Endodermal cell (in vitro differentiated cells): Measurements from ENCODE around the gene RGL1. TPM values are rescaled to one million over a fixed set of nuclear protein-coding genes. Genes with fewer than 3 reads are reported as not detected.

ENCODE experiments used
- DNase-seq: peaks from one replicate; pipeline ENCODE4 v3.0.0-alpha.2; 2017
- H3K27ac ChIP-seq: 2 replicates; pipeline ENCODE4 v1.5.1; 2013; ENCODE audit warnings: mild to moderate bottlenecking, low read depth, low read length, moderate library complexity
- H3K27me3 ChIP-seq: 2 replicates; pipeline ENCODE4 v1.6.1; 2013; ENCODE audit warnings: mild to moderate bottlenecking, low read length, moderate library complexity; ENCODE audit not compliant: insufficient read depth, control insufficient read depth, poor library complexity, severe bottlenecking
- H3K36me3 ChIP-seq: 2 replicates; pipeline ENCODE4 v1.7.0; 2013; ENCODE audit warnings: mild to moderate bottlenecking, low read length, moderate library complexity; ENCODE audit not compliant: control insufficient read depth, insufficient read depth
- H3K4me1 ChIP-seq: one replicate; pipeline ENCODE4 v1.7.0; 2013; ENCODE audit warnings: low read length; ENCODE audit not compliant: control insufficient read depth, insufficient read depth
- H3K4me3 ChIP-seq: 2 replicates; pipeline ENCODE4 v1.5.1; 2013; ENCODE audit warnings: mild to moderate bottlenecking, low read length, moderate library complexity
- H3K9ac ChIP-seq: 2 replicates; pipeline ENCODE4 v1.6.1; 2013; ENCODE audit warnings: mild to moderate bottlenecking, low read length, moderate library complexity; ENCODE audit not compliant: poor library complexity, severe bottlenecking; ENCODE audit errors: extremely low read depth
- H3K9me3 ChIP-seq: 2 replicates; pipeline ENCODE4 v1.6.1; 2013; ENCODE audit warnings: mild to moderate bottlenecking, low read length, moderate library complexity; ENCODE audit not compliant: control insufficient read depth
- H3K27ac Mint-ChIP-seq: 2 replicates; pipeline ENCODE4 v1.8.0; 2020; ENCODE audit warnings: mixed read lengths
- H3K27me3 Mint-ChIP-seq: 2 replicates; pipeline ENCODE4 v1.8.0; 2021; ENCODE audit warnings: mild to moderate bottlenecking, mixed read lengths; ENCODE audit not compliant: insufficient read depth
- H3K36me3 Mint-ChIP-seq: 2 replicates; pipeline ENCODE4 v1.8.0; 2020; ENCODE audit warnings: low read depth, mixed read lengths
- H3K4me1 Mint-ChIP-seq: 2 replicates; pipeline ENCODE4 v1.8.0; 2020; ENCODE audit warnings: mixed read lengths
- H3K4me3 Mint-ChIP-seq: 2 replicates; pipeline ENCODE4 v1.8.0; 2020; ENCODE audit warnings: mild to moderate bottlenecking, moderate library complexity, mixed read lengths
- H3K9me3 Mint-ChIP-seq: 2 replicates; pipeline ENCODE4 v1.8.0; 2020; ENCODE audit warnings: mild to moderate bottlenecking, mixed read lengths
- WGBS, 2 experiments: methylation state at CpG; one replicate each; pipeline versions ENCODE4 v1.1.5 to v1.1.7; 2013; ENCODE audit warnings: missing lambda C conversion rate in 2 of 2, mixed read lengths in 1 of 2; ENCODE audit not compliant: insufficient coverage in 1 of 2, insufficient read length in 1 of 2; 5-methylcytosine and 5-hydroxymethylcytosine counted together
- total RNA-seq, 2 donors: library from RNA; stranded (reverse); fragmentation: NEBNext Ultra II Directional in 1 of 2; extraction: Animal tissue kit (Norgen Biotek cat#: 25700) in 1 of 2; gene quantifications; 2 replicates in 1 of 2; 3 replicates in 1 of 2; pipeline ENCODE4 v1.2.1, GENCODE V29; 2021
- TF ChIP-seq, protein P1 (sequence below): fragments of 200-600 bp; sonication (generic); conservative IDR thresholded peaks from 2 replicates; pipeline ENCODE4 v1.5.0; 2021; ENCODE audit warnings: antibody characterized with exemption, mild to moderate bottlenecking

Gene RGL1
- total RNA-seq, 2 donors from 2014 or later: 0.15 to 2.6 TPM

DNA sequence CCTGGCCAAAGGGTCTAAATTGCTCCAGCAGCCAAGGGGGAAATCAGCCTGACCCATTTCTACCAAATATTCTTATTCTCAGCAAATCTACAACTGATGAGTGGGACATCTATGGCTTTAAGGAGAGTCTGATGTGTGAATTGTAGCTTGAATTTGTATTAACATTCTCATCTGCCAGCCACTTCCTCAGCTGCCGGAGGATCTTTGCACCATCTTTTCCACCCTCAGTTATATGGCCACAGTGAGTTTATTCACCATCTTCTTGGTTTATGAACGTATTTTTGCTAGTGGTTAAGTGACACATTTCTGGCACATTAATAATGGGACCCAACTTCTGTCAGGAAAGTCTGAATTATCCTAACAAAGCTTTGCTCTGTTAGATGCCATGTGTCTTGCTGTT lies 163.0 kb downstream of the RGL1 start:
- H3K27ac ChIP-seq: no peak overlapping the region
- H3K27me3 ChIP-seq: no peaks in the 10 kb centered on the region
- Mint-ChIP-seq H3K27ac (no peak overlapping the region), H3K4me3 (no peak overlapping the region), H3K9me3 (no peaks in the 10 kb centered on the region), H3K27me3 (no peaks in the 10 kb centered on the region), H3K4me1 (no peaks in the 10 kb centered on the region), H3K36me3 (peaks cover under 1% of the 10 kb centered on the region)
- 96 to 100% methylated on average over 1 to 2 of the region's 2 CpGs for WGBS, 2 experiments
- H3K4me3 ChIP-seq: no peak overlapping the region
- H3K9ac ChIP-seq: no peak overlapping the region
- no peaks in the 10 kb centered on the region for H3K36me3 ChIP-seq
- TF ChIP-seq, protein P1, sequence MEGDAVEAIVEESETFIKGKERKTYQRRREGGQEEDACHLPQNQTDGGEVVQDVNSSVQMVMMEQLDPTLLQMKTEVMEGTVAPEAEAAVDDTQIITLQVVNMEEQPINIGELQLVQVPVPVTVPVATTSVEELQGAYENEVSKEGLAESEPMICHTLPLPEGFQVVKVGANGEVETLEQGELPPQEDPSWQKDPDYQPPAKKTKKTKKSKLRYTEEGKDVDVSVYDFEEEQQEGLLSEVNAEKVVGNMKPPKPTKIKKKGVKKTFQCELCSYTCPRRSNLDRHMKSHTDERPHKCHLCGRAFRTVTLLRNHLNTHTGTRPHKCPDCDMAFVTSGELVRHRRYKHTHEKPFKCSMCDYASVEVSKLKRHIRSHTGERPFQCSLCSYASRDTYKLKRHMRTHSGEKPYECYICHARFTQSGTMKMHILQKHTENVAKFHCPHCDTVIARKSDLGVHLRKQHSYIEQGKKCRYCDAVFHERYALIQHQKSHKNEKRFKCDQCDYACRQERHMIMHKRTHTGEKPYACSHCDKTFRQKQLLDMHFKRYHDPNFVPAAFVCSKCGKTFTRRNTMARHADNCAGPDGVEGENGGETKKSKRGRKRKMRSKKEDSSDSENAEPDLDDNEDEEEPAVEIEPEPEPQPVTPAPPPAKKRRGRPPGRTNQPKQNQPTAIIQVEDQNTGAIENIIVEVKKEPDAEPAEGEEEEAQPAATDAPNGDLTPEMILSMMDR: no peak
- no peak for DNase-seq
- H3K4me1 ChIP-seq: peaks cover 2% of the 10 kb centered on the region
- no peaks in the 10 kb centered on the region for H3K9me3 ChIP-seq

GRCh38 chr1:183968386-183968785 lies 163.5 kb downstream of the RGL1 start:
- Mint-ChIP-seq H3K4me3 (no peak overlapping the region), H3K27ac (no peak overlapping the region), H3K36me3 (peaks cover 2% of the 10 kb centered on the region), H3K9me3 (no peaks in the 10 kb centered on the region), H3K27me3 (no peaks in the 10 kb centered on the region), H3K4me1 (no peaks in the 10 kb centered on the region)
- peaks cover 2% of the 10 kb centered on the region for H3K4me1 ChIP-seq
- H3K9me3 ChIP-seq: no peaks in the 10 kb centered on the region
- WGBS, 2 experiments: 88 to 92% methylated on average over 5 of the region's 5 CpGs
- H3K27ac ChIP-seq: peak overlapping the region; percentile 6
- no peak for DNase-seq
- H3K4me3 ChIP-seq: no peak overlapping the region
- TF ChIP-seq, protein P1: no peak
- no peaks in the 10 kb centered on the region for H3K27me3 ChIP-seq
- no peak overlapping the region for H3K9ac ChIP-seq
- H3K36me3 ChIP-seq: no peaks in the 10 kb centered on the region

- Mint-ChIP-seq H3K4me3 (no peak overlapping the region), H3K27ac (no peak overlapping the region), H3K4me1 (no peaks in the 10 kb centered on the region), H3K36me3 (peaks cover 2% of the 10 kb centered on the region), H3K27me3 (no peaks in the 10 kb centered on the region), H3K9me3 (no peaks in the 10 kb centered on the region)
- WGBS, 2 experiments: 83 to 90% methylated on average over 2 to 4 of the region's 4 CpGs
- Histone ChIP-seq H3K4me3 (no peak overlapping the region), H3K27ac (no peak overlapping the region), H3K9me3 (no peaks in the 10 kb centered on the region), H3K9ac (no peak overlapping the region), H3K4me1 (peaks cover 2% of the 10 kb centered on the region), H3K27me3 (no peaks in the 10 kb centered on the region), H3K36me3 (no peaks in the 10 kb centered on the region)
- no peak for DNase-seq
- TF ChIP-seq, protein P1: no peak
Observed at GRCh38 chr1:183970516-183971300, 165.8 kb downstream of the RGL1 start.
